ENCODE results near the gene RASSF5. TPM values are rescaled to one million over a fixed set of nuclear protein-coding genes. Genes with fewer than 3 reads are reported as not detected.
A peak's percentile ranks its signal among the peaks of the same experiment; 100 is the strongest.

RASSF5 gene
- total and polyA plus RNA-seq, 8 donors: 6.7 to 22.3 (median 12.5) TPM

DNA sequence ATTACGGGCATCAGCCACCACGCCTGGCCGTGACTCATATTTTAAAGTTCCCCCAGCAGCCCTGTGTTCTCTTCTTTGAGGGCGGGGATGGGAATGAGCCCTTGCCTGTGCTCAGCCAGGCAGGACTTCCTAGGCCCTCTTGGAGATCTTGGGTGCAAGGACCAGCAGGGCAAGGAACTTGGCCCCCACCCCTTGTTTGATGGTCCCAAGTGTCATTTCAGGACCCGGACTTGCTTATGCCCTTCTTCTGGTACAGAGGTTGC, 9.3 kb downstream of the RASSF5 start:
- TF ChIP-seq, protein P1, sequence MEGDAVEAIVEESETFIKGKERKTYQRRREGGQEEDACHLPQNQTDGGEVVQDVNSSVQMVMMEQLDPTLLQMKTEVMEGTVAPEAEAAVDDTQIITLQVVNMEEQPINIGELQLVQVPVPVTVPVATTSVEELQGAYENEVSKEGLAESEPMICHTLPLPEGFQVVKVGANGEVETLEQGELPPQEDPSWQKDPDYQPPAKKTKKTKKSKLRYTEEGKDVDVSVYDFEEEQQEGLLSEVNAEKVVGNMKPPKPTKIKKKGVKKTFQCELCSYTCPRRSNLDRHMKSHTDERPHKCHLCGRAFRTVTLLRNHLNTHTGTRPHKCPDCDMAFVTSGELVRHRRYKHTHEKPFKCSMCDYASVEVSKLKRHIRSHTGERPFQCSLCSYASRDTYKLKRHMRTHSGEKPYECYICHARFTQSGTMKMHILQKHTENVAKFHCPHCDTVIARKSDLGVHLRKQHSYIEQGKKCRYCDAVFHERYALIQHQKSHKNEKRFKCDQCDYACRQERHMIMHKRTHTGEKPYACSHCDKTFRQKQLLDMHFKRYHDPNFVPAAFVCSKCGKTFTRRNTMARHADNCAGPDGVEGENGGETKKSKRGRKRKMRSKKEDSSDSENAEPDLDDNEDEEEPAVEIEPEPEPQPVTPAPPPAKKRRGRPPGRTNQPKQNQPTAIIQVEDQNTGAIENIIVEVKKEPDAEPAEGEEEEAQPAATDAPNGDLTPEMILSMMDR (IDR thresholded peaks at IDR 0.05): no peak
- no peaks in the 10 kb centered on the region for H3K27me3 ChIP-seq
- intact Hi-C loops (cut with DNase I): no loop called here
- whole genome bisulfite sequencing, 2 donors: 69 to 88% methylated on average over 5 of the region's 5 CpGs
- no peaks in the 10 kb centered on the region for H3K9me3 ChIP-seq
- no peak for ATAC-seq
- FAIRE-seq: no peak
- peak in 1 of 6 donors; percentile 31 for DNase-seq
- H3K27ac ChIP-seq: no peak overlapping the region
- peaks cover 23 to 30% (median 24%) of the 10 kb centered on the region in 3 donors for H3K4me1 ChIP-seq
- no peaks in the 10 kb centered on the region for H3K36me3 ChIP-seq
- no peak overlapping the region for H3K4me3 ChIP-seq

DNA sequence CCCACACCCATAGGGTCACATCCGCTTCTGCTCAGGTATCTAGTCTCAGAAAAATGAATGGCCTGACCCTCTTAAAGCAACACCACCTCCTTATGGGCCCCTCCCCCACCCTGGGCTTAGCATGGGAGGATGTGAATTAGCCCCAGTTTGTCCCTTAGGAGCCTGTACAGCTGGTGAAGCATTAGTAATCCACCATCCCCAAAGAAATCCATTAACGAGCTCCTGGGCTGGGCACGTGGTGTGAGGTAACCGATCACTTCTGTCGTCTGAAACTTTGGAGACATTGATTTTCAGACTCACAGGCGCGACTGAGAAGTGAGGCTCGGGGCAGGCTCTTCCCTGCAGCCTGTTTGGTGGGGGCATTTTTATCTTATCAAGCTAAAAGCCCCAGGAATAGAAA, 10.5 kb downstream of the RASSF5 start:
- H3K36me3 ChIP-seq: no peaks in the 10 kb centered on the region
- H3K27ac ChIP-seq: peak overlapping the region in 1 of 4 donors; percentile 55
- no peak for ATAC-seq
- no peak for FAIRE-seq
- peak in 1 of 6 donors; percentile 26 for DNase-seq
- 62 to 71% methylated on average over 8 of the region's 8 CpGs for WGBS, 2 donors
- no peaks in the 10 kb centered on the region for H3K27me3 ChIP-seq
- intact Hi-C loops (cut with DNase I): no loop called here
- TF ChIP-seq, protein P1 (IDR thresholded peaks at IDR 0.05): no peak
- peaks cover 23 to 30% (median 28%) of the 10 kb centered on the region in 3 donors for H3K4me1 ChIP-seq
- H3K9me3 ChIP-seq: no peaks in the 10 kb centered on the region
- H3K4me3 ChIP-seq: no peak overlapping the region

DNA sequence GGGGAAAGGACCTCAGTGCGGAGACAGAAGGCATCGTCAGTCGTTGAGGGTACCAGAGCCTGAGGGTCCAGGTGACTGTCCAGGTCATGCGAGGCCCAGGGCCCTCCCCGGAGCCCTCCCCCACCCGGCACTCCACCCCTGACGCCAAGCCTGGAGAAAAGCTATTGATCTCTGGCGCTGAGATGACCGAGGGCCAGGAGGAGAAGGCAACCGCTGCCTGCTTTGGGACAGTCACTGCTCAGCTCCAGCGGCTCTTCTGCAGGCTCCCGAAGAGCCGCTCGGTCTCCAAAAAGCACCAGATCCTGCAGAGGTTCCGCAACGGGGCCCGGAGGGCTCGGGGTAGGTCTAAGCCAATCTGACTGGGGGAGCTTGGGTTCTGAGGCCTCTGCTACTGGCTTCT, 10.9 kb downstream of the RASSF5 start:
- ATAC-seq: no peak

DNA sequence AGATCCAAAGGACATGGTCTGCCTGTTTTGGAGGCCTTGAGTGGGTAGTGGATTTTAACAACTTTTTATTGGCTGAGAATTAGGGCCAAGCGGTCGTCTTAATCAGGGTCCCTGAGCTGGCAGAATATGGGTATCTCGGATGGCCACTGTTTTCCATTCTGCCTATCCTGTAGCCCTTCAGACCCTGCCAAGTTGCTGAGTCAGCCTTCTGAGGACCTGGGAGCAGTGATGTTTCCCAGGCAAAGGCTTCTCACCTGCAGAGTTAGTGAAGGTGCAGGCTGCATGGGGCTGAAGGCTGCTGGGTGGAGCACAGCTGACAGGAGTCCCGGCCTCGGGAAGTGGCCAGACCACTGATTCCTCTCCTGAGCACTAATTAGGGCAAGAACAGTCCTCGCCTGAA, 11.4 kb downstream of the RASSF5 start:
- Histone ChIP-seq H3K36me3 (no peaks in the 10 kb centered on the region), H3K9me3 (no peaks in the 10 kb centered on the region), H3K4me1 (peaks cover 15 to 20% (median 20%) of the 10 kb centered on the region in 3 donors), H3K27me3 (no peaks in the 10 kb centered on the region), H3K27ac (peak overlapping the region in 1 of 4 donors; percentile 55), H3K4me3 (no peak overlapping the region)
- WGBS, 2 donors: 75 to 79% methylated on average over 6 of the region's 6 CpGs
- no peak for FAIRE-seq
- intact Hi-C loops (cut with DNase I): no loop called here
- ATAC-seq: no peak
- TF ChIP-seq, protein P1 (IDR thresholded peaks at IDR 0.05): no peak
- peak in 1 of 6 donors; percentile 32 for DNase-seq

More for the DNA sequence above, 10.9 kb downstream of the RASSF5 start:
- peaks cover 20 to 25% (median 24%) of the 10 kb centered on the region in 3 donors for H3K4me1 ChIP-seq
- TF ChIP-seq, protein P1 (IDR thresholded peaks at IDR 0.05): no peak
- peak in 1 of 6 donors; percentile 51 for DNase-seq
- WGBS, 2 donors: 61 to 72% methylated on average over 18 of the region's 18 CpGs
- H3K36me3 ChIP-seq: no peaks in the 10 kb centered on the region
- FAIRE-seq: no peak
- H3K27ac ChIP-seq: peak overlapping the region in 1 of 4 donors; percentile 55
- H3K4me3 ChIP-seq: no peak overlapping the region
- no peaks in the 10 kb centered on the region for H3K9me3 ChIP-seq
- intact Hi-C loops (cut with DNase I): no loop called here
- no peaks in the 10 kb centered on the region for H3K27me3 ChIP-seq

DNA sequence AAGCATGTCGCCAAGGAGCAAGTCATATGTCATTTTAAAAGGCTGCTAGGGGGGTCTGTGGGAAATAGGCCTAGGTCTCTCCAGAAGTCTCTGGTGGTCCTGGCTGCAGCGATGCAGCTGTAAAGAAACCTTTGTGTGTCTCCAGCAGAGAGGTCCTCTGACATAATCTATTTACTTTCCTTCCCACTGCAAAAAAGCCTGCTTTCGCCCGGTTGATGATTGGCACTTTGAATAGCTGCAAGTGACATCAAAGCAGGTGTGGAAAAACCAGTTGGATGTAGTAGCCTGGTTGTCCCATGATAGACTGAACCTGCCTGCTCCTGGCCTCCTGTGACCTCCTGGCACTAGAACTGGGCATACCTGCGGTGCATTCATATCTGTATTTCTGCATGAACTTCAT, 13.8 kb downstream of the RASSF5 start:
- peak; percentile 83 to 94 (median 88) for ATAC-seq
- Histone ChIP-seq H3K4me1 (peaks cover 0 to 12% (median 8%) of the 10 kb centered on the region in 3 donors), H3K27me3 (no peaks in the 10 kb centered on the region), H3K27ac (peak overlapping the region in 3 of 4 donors; percentile 7 to 77 (median 51)), H3K9me3 (no peaks in the 10 kb centered on the region), H3K4me3 (no peak overlapping the region), H3K36me3 (no peaks in the 10 kb centered on the region)
- 16 to 20% methylated on average over 5 of the region's 5 CpGs for WGBS, 2 donors
- FAIRE-seq: no peak
- intact Hi-C loops (cut with DNase I): no loop called here
- DNase-seq: peak in 5 of 6 donors; percentile 49 to 74 (median 55)
- TF ChIP-seq, protein P1 (IDR thresholded peaks at IDR 0.05): no peak
